GM23248 (cell line): ENCODE results near the gene CEBPG. TPM values are rescaled to one million over a fixed set of nuclear protein-coding genes. Genes with fewer than 3 reads are reported as not detected.

ENCODE experiments used
- DNase-seq: peaks from one replicate; pipeline ENCODE4 v3.0.0-alpha.2; 2015
- H2AFZ ChIP-seq: fragments of 200-600 bp; sonication (generic); 2 replicates; pipeline ENCODE4 v1.6.1; 2016; ENCODE audit warnings: antibody characterized with exemption
- H3F3A ChIP-seq: fragments of 200-600 bp; sonication (generic); 2 replicates; pipeline ENCODE4 v1.6.1; 2016; ENCODE audit warnings: mild to moderate bottlenecking, antibody characterized with exemption, mixed run types; ENCODE audit not compliant: insufficient read depth
- H3K27ac ChIP-seq: fragments of 200-600 bp; sonication (generic); 2 replicates; pipeline ENCODE4 v1.5.1; 2016; ENCODE audit warnings: mild to moderate bottlenecking
- H3K27me3 ChIP-seq: fragments of 200-600 bp; sonication (generic); replicated peaks from 2 replicates; pipeline ENCODE4 v1.6.1; 2016; ENCODE audit warnings: mild to moderate bottlenecking; ENCODE audit not compliant: insufficient read depth
- H3K36me3 ChIP-seq: fragments of 200-600 bp; sonication (generic); 2 replicates; pipeline ENCODE4 v1.6.1; 2016; ENCODE audit warnings: low read depth, mild to moderate bottlenecking
- H3K4me1 ChIP-seq: fragments of 200-600 bp; sonication (generic); 2 replicates; pipeline ENCODE4 v1.6.1; 2016; ENCODE audit warnings: mild to moderate bottlenecking; ENCODE audit not compliant: insufficient read depth
- H3K4me2 ChIP-seq: fragments of 200-600 bp; sonication (generic); one replicate; pipeline ENCODE4 v1.6.1; 2016; ENCODE audit warnings: mild to moderate bottlenecking; ENCODE audit not compliant: unreplicated experiment
- H3K4me3 ChIP-seq: fragments of 200-600 bp; sonication (generic); 2 replicates; pipeline ENCODE4 v1.5.1; 2016; ENCODE audit warnings: mild to moderate bottlenecking
- H3K79me2 ChIP-seq: fragments of 200-600 bp; sonication (generic); 2 replicates; pipeline ENCODE4 v1.6.1; 2016; ENCODE audit warnings: mild to moderate bottlenecking; ENCODE audit not compliant: insufficient read depth
- H3K9ac ChIP-seq: fragments of 200-600 bp; sonication (generic); 2 replicates; pipeline ENCODE4 v1.6.1; 2016; ENCODE audit warnings: mild to moderate bottlenecking
- H3K9me2 ChIP-seq: fragments of 200-600 bp; sonication (generic); 2 replicates; pipeline ENCODE4 v1.6.1; 2016; ENCODE audit warnings: mixed run types, mild to moderate bottlenecking, moderate library complexity; ENCODE audit not compliant: insufficient read depth
- H3K9me3 ChIP-seq: fragments of 200-600 bp; sonication (generic); one replicate; pipeline ENCODE4 v1.6.1; 2017; ENCODE audit warnings: low read depth
- H4K20me1 ChIP-seq: fragments of 200-600 bp; sonication (generic); 2 replicates; pipeline ENCODE4 v1.6.0; 2016; ENCODE audit not compliant: insufficient read depth
- EZH2 ChIP-seq: fragments of 200-600 bp; sonication (generic); IDR thresholded peaks from 2 replicates; pipeline ENCODE4 v1.6.1; 2018; ENCODE audit warnings: antibody characterized with exemption, mild to moderate bottlenecking; ENCODE audit not compliant: insufficient read depth, poor library complexity, severe bottlenecking
- EZH2phosphoT487 ChIP-seq: fragments of 200-600 bp; sonication (generic); IDR thresholded peaks from 2 replicates; pipeline ENCODE4 v1.6.1; 2018; ENCODE audit warnings: antibody characterized with exemption, moderate library complexity, mild to moderate bottlenecking, low read depth; ENCODE audit not compliant: insufficient read depth
- WGBS, 2 experiments: methylation state at CpG; one replicate each; pipeline ENCODE4 v1.1.6; 2015 to 2017; ENCODE audit warnings: low lambda C conversion rate in 2 of 2, low coverage in 1 of 2; ENCODE audit errors: missing lambda C conversion rate in 2 of 2; 5-methylcytosine and 5-hydroxymethylcytosine counted together
- in situ Hi-C: fragments of 300-500 bp; cut with MboI; formaldehyde crosslinking; loops from 2 replicates; pipeline ENCODE4 v1.15.0; 2020
- polyA plus RNA-seq: library from polyadenylated mRNA; unstranded; fragments of >200 nt; fragmentation: Nextera tagmentation; extraction: Ambion mirVana; gene quantifications from 2 replicates; pipeline ENCODE4 v1.2.1, GENCODE V29; 2016
- total RNA-seq: library from RNA; depleted of rRNA; stranded (reverse); fragments of >200 nt; shearing (Covaris generic); gene quantifications from 2 replicates; pipeline ENCODE4 v1.2.3, GENCODE V29; 2014

CEBPG gene
- total and polyA plus RNA-seq, 2 experiments from 2014 or later, result 27.6 to 36.2 TPM

GRCh38 chr19:33348301-33349010, 25.1 kb upstream of the CEBPG start:
- peaks cover 38% of the 10 kb centered on the region for H3K27me3 ChIP-seq
- no peak overlapping the region for H3K4me3 ChIP-seq
- no peaks in the 10 kb centered on the region for H4K20me1 ChIP-seq
- H3K27ac ChIP-seq, result no peak overlapping the region
- 0 out of 2 replicates have a peak, but pooled peaks cover 11% of the 10 kb centered on the region for H3F3A ChIP-seq
- no peaks in the 10 kb centered on the region for H3K36me3 ChIP-seq
- TF ChIP-seq EZH2phosphoT487 (no peak), EZH2 (no peak)
- no peaks in the 10 kb centered on the region for H3K9me3 ChIP-seq
- H3K9ac ChIP-seq, result no peak overlapping the region
- in situ Hi-C loops, result no loop called here
- H3K9me2 ChIP-seq, result no peaks in the 10 kb centered on the region
- no peak overlapping the region for H3K4me2 ChIP-seq
- peak; percentile 65 for DNase-seq
- H2AFZ ChIP-seq, result no peak overlapping the region
- H3K79me2 ChIP-seq, result no peaks in the 10 kb centered on the region
- 66% methylated on average over 12 of the region's 12 CpGs for WGBS, 2 experiments
- peaks cover 8% of the 10 kb centered on the region; the same call in 1 of the 2 replicates for H3K4me1 ChIP-seq

GRCh38 chr19:33349319-33350289, 23.9 kb upstream of the CEBPG start:
- no peaks in the 10 kb centered on the region for H3K9me3 ChIP-seq
- H3K4me1 ChIP-seq, result peaks cover 8% of the 10 kb centered on the region; the same call in 1 of the 2 replicates
- H3K4me3 ChIP-seq, result no peak overlapping the region
- peaks cover 26% of the 10 kb centered on the region for H3K27me3 ChIP-seq
- no peak overlapping the region for H2AFZ ChIP-seq
- H3K9ac ChIP-seq, result no peak overlapping the region
- 81 to 83% methylated on average over 12 of the region's 12 CpGs for WGBS, 2 experiments
- no peaks in the 10 kb centered on the region for H3K79me2 ChIP-seq
- no peak overlapping the region for H3K27ac ChIP-seq
- H3K36me3 ChIP-seq, result no peaks in the 10 kb centered on the region
- in situ Hi-C loops, result no loop called here
- TF ChIP-seq EZH2phosphoT487, result no peak
- TF ChIP-seq EZH2, result no peak
- H3K4me2 ChIP-seq, result no peak overlapping the region
- no peaks in the 10 kb centered on the region for H4K20me1 ChIP-seq
- DNase-seq, result no peak
- H3F3A ChIP-seq, result 0 out of 2 replicates have a peak, but pooled peaks cover 11% of the 10 kb centered on the region
- no peaks in the 10 kb centered on the region for H3K9me2 ChIP-seq

- Histone ChIP-seq H3K9me3 (peaks cover 6% of the 10 kb centered on the region), H3K4me3 (peak overlapping the region; percentile 21; the same call in 1 of the 2 replicates), H3K36me3 (no peaks in the 10 kb centered on the region), H3K4me2 (peak overlapping the region; percentile 14), H2AFZ (no peak overlapping the region), H3K27me3 (0 out of 2 replicates have a peak, but pooled peaks cover 15% of the 10 kb centered on the region), H4K20me1 (no peaks in the 10 kb centered on the region), H3K79me2 (no peaks in the 10 kb centered on the region), H3K9me2 (no peaks in the 10 kb centered on the region), H3K27ac (peak overlapping the region; percentile 40), H3F3A (0 out of 2 replicates have a peak, but pooled peaks cover 11% of the 10 kb centered on the region), H3K9ac (0 out of 2 replicates have a peak overlapping the region, but pooled peaks have one; percentile 29), H3K4me1 (peaks cover 8% of the 10 kb centered on the region; the same call in 1 of the 2 replicates)
- peak; percentile 97 for DNase-seq
- WGBS, 2 experiments, result 23 to 25% methylated on average over 12 of the region's 12 CpGs
- in situ Hi-C loops, result no loop called here
- no peak for TF ChIP-seq EZH2phosphoT487
- TF ChIP-seq EZH2, result no peak
These were observed 22.8 kb upstream of the CEBPG start for GRCh38 chr19:33350538-33351309.
